ENCODE measurements around the gene IFNGR1.
A peak's percentile ranks its signal among the peaks of the same experiment; 100 is the strongest.
"Not testable (repeated sequence)": the region's sequence is repeated elsewhere in the genome, so short reads cannot be mapped to it uniquely, and the experiment has no call there.

IFNGR1 gene

GRCh38 chr6:137213331-137213740 is 5.8 kb downstream of the IFNGR1 start:
- DNase-seq (ENCODE audit: low read depth), result no peak

GRCh38 chr6:137211910-137212309 is 7.3 kb downstream of the IFNGR1 start:
- DNase-seq (ENCODE audit: low read depth), result no peak

GRCh38 chr6:137210903-137211302 is 8.3 kb downstream of the IFNGR1 start:
- DNase-seq (ENCODE audit: low read depth), result no peak

GRCh38 chr6:137208279-137208678 is 10.9 kb downstream of the IFNGR1 start:
- no peak for DNase-seq (ENCODE audit: low read depth)

- not testable (repeated sequence) for DNase-seq (ENCODE audit: low read depth)
Observed at GRCh38 chr6:137207457-137207856, 11.7 kb downstream of the IFNGR1 start.

- DNase-seq (ENCODE audit: low read depth), result no peak
Observed at GRCh38 chr6:137206577-137206976, 12.6 kb downstream of the IFNGR1 start.

- no peak for DNase-seq (ENCODE audit: low read depth)
Observed at GRCh38 chr6:137203256-137203655, 15.9 kb downstream of the IFNGR1 start.

- no peak for DNase-seq (ENCODE audit: low read depth)
Observed at GRCh38 chr6:137202078-137202477, 17.1 kb downstream of the IFNGR1 start.

- no peak for DNase-seq (ENCODE audit: low read depth)
Observed at GRCh38 chr6:137201006-137201405, 18.2 kb downstream of the IFNGR1 start.

GRCh38 chr6:137200288-137200687 is 18.9 kb downstream of the IFNGR1 start:
- DNase-seq (ENCODE audit: low read depth), result no peak

- no peak for DNase-seq (ENCODE audit: low read depth)
Observed at GRCh38 chr6:137197684-137198645, 21.2 kb downstream of the IFNGR1 start.

GRCh38 chr6:137193256-137194070 is 25.7 kb downstream of the IFNGR1 start:
- DNase-seq (ENCODE audit: low read depth), result no peak

- DNase-seq (ENCODE audit: low read depth), result no peak
Observed at GRCh38 chr6:137192821-137193220, 26.4 kb downstream of the IFNGR1 start.

- DNase-seq (ENCODE audit: low read depth), result peak; percentile 40
Observed at GRCh38 chr6:137191670-137192069, 27.5 kb downstream of the IFNGR1 start.

GRCh38 chr6:137191236-137191635 is 27.9 kb downstream of the IFNGR1 start:
- no peak for DNase-seq (ENCODE audit: low read depth)

- DNase-seq (ENCODE audit: low read depth), result no peak
Observed at GRCh38 chr6:137190583-137191094, 28.5 kb downstream of the IFNGR1 start.

GRCh38 chr6:137188855-137189254 is 30.3 kb downstream of the IFNGR1 start:
- no peak for DNase-seq (ENCODE audit: low read depth)

GRCh38 chr6:137185290-137185689 is 33.9 kb downstream of the IFNGR1 start:
- DNase-seq (ENCODE audit: low read depth), result no peak

- no peak for DNase-seq (ENCODE audit: low read depth)
Observed at GRCh38 chr6:137182654-137183073, 36.5 kb downstream of the IFNGR1 start.

GRCh38 chr6:137181891-137182653 is 37.1 kb downstream of the IFNGR1 start:
- no peak for DNase-seq (ENCODE audit: low read depth)

- no peak for DNase-seq (ENCODE audit: low read depth)
Observed at GRCh38 chr6:137177611-137178010, 41.6 kb downstream of the IFNGR1 start.

GRCh38 chr6:137176729-137177128 is 42.5 kb downstream of the IFNGR1 start:
- no peak for DNase-seq (ENCODE audit: low read depth)

All from fibroblast of the conjunctiva (primary cell).